Heart right ventricle (tissue), 16 donors: ENCODE results near the gene MERTK. TPM values are rescaled to one million over a fixed set of nuclear protein-coding genes. Genes with fewer than 3 reads are reported as not detected.
"Not testable (repeated sequence)": the region's sequence is repeated elsewhere in the genome, so short reads cannot be mapped to it uniquely, and the experiment has no call there.

Experiments
- ATAC-seq, 8 donors: fragments of 200-7000 bp; cut with Tn5 transposase; one replicate each; pipeline ENCODE4 v1.9.1; 2020; ENCODE audit warnings: mild to moderate bottlenecking in 8 of 8, moderate library complexity in 8 of 8, moderate number of reproducible peaks in 1 of 8
- DNase-seq, 2 donors: peaks; one replicate each; pipeline ENCODE4 v3.0.0-alpha.2; 2020
- H3K27ac ChIP-seq, 10 donors: fragments of 200-600 bp; sonication (generic) in 2 of 10; one replicate each; pipeline versions ENCODE4 v1.5.0 to v1.8.0; 2020 to 2022; ENCODE audit warnings: mild to moderate bottlenecking in 3 of 10
- H3K27me3 ChIP-seq, 7 donors: fragments of 200-600 bp; one replicate each; pipeline ENCODE4 v1.8.0; 2021 to 2022; ENCODE audit warnings: mild to moderate bottlenecking in 2 of 7
- H3K36me3 ChIP-seq, 9 donors: fragments of 200-600 bp; sonication (generic) in 1 of 9; one replicate each; pipeline versions ENCODE4 v1.5.0 to v1.8.0; 2020 to 2022; ENCODE audit warnings: mild to moderate bottlenecking in 2 of 9
- H3K4me1 ChIP-seq, 9 donors: fragments of 200-600 bp; sonication (generic) in 1 of 9; one replicate each; pipeline versions ENCODE4 v1.5.0 to v1.8.0; 2020 to 2022; ENCODE audit warnings: mild to moderate bottlenecking in 4 of 9
- H3K4me3 ChIP-seq, 10 donors: fragments of 200-600 bp; sonication (generic) in 2 of 10; one replicate each; pipeline versions ENCODE4 v1.5.0 to v1.8.0; 2020 to 2022; ENCODE audit warnings: mild to moderate bottlenecking in 7 of 10, moderate library complexity in 2 of 10
- H3K9me3 ChIP-seq, 11 donors: fragments of 200-600 bp in 10 of 11; sonication (generic) in 2 of 11; one replicate each; pipeline versions ENCODE4 v1.5.0 to v1.8.0; 2013 to 2022; ENCODE audit warnings: mild to moderate bottlenecking in 2 of 11, control low read depth in 1 of 11, moderate library complexity in 1 of 11
- CTCF ChIP-seq, 9 donors: fragments of 200-600 bp; sonication (generic) in 2 of 9; IDR thresholded peaks; one replicate each; pipeline versions ENCODE4 v1.5.0 to v1.8.0; 2021 to 2022; ENCODE audit warnings: antibody characterized with exemption in 9 of 9, mild to moderate bottlenecking in 5 of 9, moderate library complexity in 1 of 9
- WGBS, 2 donors: extraction: QIAGEN DNeasy Blood & Tissue Kit; methylation state at CpG; one replicate each; pipeline ENCODE4 v1.1.7; 2013; ENCODE audit warnings: inconsistent platforms in 1 of 2; 5-methylcytosine and 5-hydroxymethylcytosine counted together
- intact Hi-C, 10 donors: fragments of 100-400 bp; cut with DNase I; formaldehyde crosslinking; loops; one replicate each; pipeline versions ENCODE4 v1.11.1 to v1.14.2; 2022
- polyA plus RNA-seq, 2 donors: library from polyadenylated mRNA; stranded (reverse); fragments of 200-250 nt; gene quantifications; one replicate each; pipeline ENCODE4 v1.2.3, GENCODE V29; 2013
- total RNA-seq, 10 donors: library from RNA; stranded (reverse); fragmentation: NEBNext Ultra II Directional in 3 of 10; extraction: Animal tissue kit (Norgen Biotek cat#: 25700) in 3 of 10; gene quantifications; one replicate each; pipeline versions ENCODE4 v1.2.1 to v1.2.4, GENCODE V29; 2021 to 2023
- donor health status: Arrhythmogenic right ventricular cardiomyopathy.
- donor health status: ischemic (EF 13 %, LVEDD 7.1; RV severe dilation, severe dysfunction).
- donor health status: healthy with polysubstance abuse.
- donor health status: DM: no; HTN: yes; CAD: no.
- donor health status: DM: no; HTN: no; CAD: no.
- donor health status: ischemic (EF 25% LVEDD 6.9; RV normal size, moderate dysfunction).
- donor health status: ischemic (EF 25% LVEDD 5.7; RV mildly dilated, moderate dysfunction).
- donor health status: healthy.
- donor health status: DM: yes; HTN: yes; CAD: no.
- donor health status: Ischemic cardiomyopathy.
- donor health status: ischemic (EF 35%, LVEDD 5.7; RV mildly dilated, moderate dysfunction).
- donor health status: nonischemic (EF 11% LVEDD 7.7; RV severe dilation, severe dysfunction).
- donor health status: DM: yes; HTN: yes; CAD: no.
- donor health status: PGD.
- donor health status: ischemic (EF 29% LVEDD 5.4; RV normal size, mild dysfunction).
- donor health status: nonischemic (EF 23%, LVEDD 6.1; RV moderate dilation, normal function).

Gene MERTK
- total and polyA plus RNA-seq, 12 donors, result 2.3 to 8.9 (median 3.9) TPM

- no peaks in the 10 kb centered on the region for H3K27me3 ChIP-seq
- intact Hi-C loops, result loop anchor here in 5 of 10 donors (5.0 to 10.0 kb wide), 4 partner anchors 39 to 49 kb away; no protein-coding TSS in a partner anchor
- no peak for TF ChIP-seq CTCF (IDR thresholded peaks at IDR 0.05)
- H3K4me1 ChIP-seq, result peaks cover 6 to 85% (median 60%) of the 10 kb centered on the region in 9 donors
- H3K36me3 ChIP-seq, result no peaks in the 10 kb centered on the region
- no peaks in the 10 kb centered on the region for H3K9me3 ChIP-seq
- H3K4me3 ChIP-seq, result no peak overlapping the region
- peak overlapping the region in 8 of 10 donors; percentile 16 to 75 (median 30) for H3K27ac ChIP-seq
- peak in 2 of 8 donors; percentile 37 to 45 for ATAC-seq
- 66 to 86% methylated on average over 1 of the region's 1 CpG for WGBS, 2 donors
- DNase-seq, result no peak
Observed at GRCh38 chr2:111908578-111908977, 10.2 kb downstream of the MERTK start.

GRCh38 chr2:111909079-111909478, 10.7 kb downstream of the MERTK start:
- Histone ChIP-seq H3K27ac (peak overlapping the region in 7 of 10 donors; percentile 25 to 75 (median 34)), H3K36me3 (no peaks in the 10 kb centered on the region), H3K4me3 (no peak overlapping the region), H3K4me1 (peaks cover 6 to 80% (median 55%) of the 10 kb centered on the region in 9 donors), H3K27me3 (no peaks in the 10 kb centered on the region), H3K9me3 (no peaks in the 10 kb centered on the region)
- ATAC-seq (no peak), DNase-seq (no peak)
- WGBS, 2 donors, result 72 to 83% methylated on average over 3 of the region's 3 CpGs
- intact Hi-C loops, result loop anchor here in 5 of 10 donors (5.0 to 10.0 kb wide), 4 partner anchors 38 to 48 kb away; no protein-coding TSS in a partner anchor
- TF ChIP-seq CTCF (IDR thresholded peaks at IDR 0.05), result no peak

- H3K27ac ChIP-seq, result not testable (repeated sequence)
- intact Hi-C loops, result loop anchor here in 5 of 10 donors (5.0 to 10.0 kb wide), 4 partner anchors 37 to 47 kb away; no protein-coding TSS in a partner anchor
Observed at GRCh38 chr2:111909997-111910396, 11.6 kb downstream of the MERTK start.

GRCh38 chr2:111910609-111911277, 12.3 kb downstream of the MERTK start:
- peaks cover 3 to 64% (median 39%) of the 10 kb centered on the region in 9 donors for H3K4me1 ChIP-seq

More at GRCh38 chr2:111909997-111910396, 11.6 kb downstream of the MERTK start:
- H3K9me3 ChIP-seq, ATAC-seq, DNase-seq, H3K4me3 ChIP-seq, H3K36me3 ChIP-seq, H3K27me3 ChIP-seq: not testable (repeated sequence)
- H3K4me1 ChIP-seq, result peaks cover 3 to 70% (median 46%) of the 10 kb centered on the region in 9 donors
- 92 to 97% methylated on average over 4 of the region's 4 CpGs for WGBS, 2 donors

GRCh38 chr2:111911295-111911977, 13.0 kb downstream of the MERTK start:
- H3K4me3 ChIP-seq, DNase-seq, ATAC-seq, H3K9me3 ChIP-seq, H3K36me3 ChIP-seq, H3K27me3 ChIP-seq, intact Hi-C loops: not testable (repeated sequence)
- Histone ChIP-seq H3K27ac (peak overlapping the region in 3 of 10 donors; percentile 0 to 61 (median 44)), H3K4me1 (peaks cover 3 to 57% (median 32%) of the 10 kb centered on the region in 9 donors)
- WGBS, 2 donors, result 95 to 96% methylated on average over 7 of the region's 7 CpGs

More at GRCh38 chr2:111910609-111911277, 12.3 kb downstream of the MERTK start:
- H3K27ac ChIP-seq, result peak overlapping the region in 6 of 10 donors; percentile 0 to 61 (median 20)
- H3K9me3 ChIP-seq, result no peaks in the 10 kb centered on the region
- H3K27me3 ChIP-seq, result no peaks in the 10 kb centered on the region
- DNase-seq (peak in 1 of 2 donors; percentile 54), ATAC-seq (peak in 5 of 8 donors; percentile 43 to 75 (median 66))
- 46 to 51% methylated on average over 2 of the region's 2 CpGs for WGBS, 2 donors
- intact Hi-C loops, result no loop called here
- no peak overlapping the region for H3K4me3 ChIP-seq
- H3K36me3 ChIP-seq, result no peaks in the 10 kb centered on the region
- TF ChIP-seq CTCF (IDR thresholded peaks at IDR 0.05), result no peak
